Renal cortex interstitium (tissue), 15 donors: Measurements from ENCODE around the gene LARP4. TPM values are rescaled to one million over a fixed set of nuclear protein-coding genes. Genes with fewer than 3 reads are reported as not detected.
A peak's percentile ranks its signal among the peaks of the same experiment; 100 is the strongest.
"Not testable (repeated sequence)": the region's sequence is repeated elsewhere in the genome, so short reads cannot be mapped to it uniquely, and the experiment has no call there.

Source experiments
- DNase-seq, 11 donors: peaks; one replicate each; pipeline ENCODE4 v3.0.0-alpha.2; 2013; ENCODE audit warnings: low read depth in 9 of 11, low spot score in 4 of 11; ENCODE audit errors: extremely low read depth in 1 of 11
- long read RNA-seq, 16 experiments: transcript quantifications; one replicate each; lab custom pipeline, GENCODE V29; 2026
- polyA plus RNA-seq, 3 donors: library from polyadenylated mRNA; unstranded; fragments of 120-200 nt; gene quantifications; one replicate each; pipeline ENCODE4 v1.2.1, GENCODE V29; 2013; ENCODE audit not compliant: insufficient read length in 3 of 3

LARP4 gene
- polyA plus RNA-seq, result 10 to 100 TPM; 37.2 to 46.4 (median 45.4) TPM
- long read RNA-seq, donor 1, full-length matches to known transcripts, result 3 of 3 reads
- long read RNA-seq, donor 1, partial matches to known transcripts, result 0 of 3 reads
- long read RNA-seq, donor 1, other reads (novel, unspliced or antisense), result 0 of 3 reads
- long read RNA-seq, donor 2, full-length matches to known transcripts, result 2 of 2 reads
- long read RNA-seq, donor 2, partial matches to known transcripts, result 0 of 2 reads
- long read RNA-seq, donor 2, other reads (novel, unspliced or antisense), result 0 of 2 reads
- long read RNA-seq, donor 3, partial matches to known transcripts, result 0 of 1 reads
- long read RNA-seq, donor 3, other reads (novel, unspliced or antisense), result 0 of 1 reads
- long read RNA-seq, donor 4, full-length matches to known transcripts, result 3 of 12 reads
- long read RNA-seq, donor 4, partial matches to known transcripts, result 9 of 12 reads
- long read RNA-seq, donor 4, other reads (novel, unspliced or antisense), result 0 of 12 reads
- long read RNA-seq, donor 5, result 0 reads
- long read RNA-seq, donor 6, full-length matches to known transcripts, result 2 of 2 reads
- long read RNA-seq, donor 6, partial matches to known transcripts, result 0 of 2 reads
- long read RNA-seq, donor 6, other reads (novel, unspliced or antisense), result 0 of 2 reads
- long read RNA-seq, donor 7, full-length matches to known transcripts, result 2 of 2 reads
- long read RNA-seq, donor 7, partial matches to known transcripts, result 0 of 2 reads
- long read RNA-seq, donor 7, other reads (novel, unspliced or antisense), result 0 of 2 reads
- long read RNA-seq, donor 8, full-length matches to known transcripts, result 2 of 2 reads
- long read RNA-seq, donor 8, partial matches to known transcripts, result 0 of 2 reads
- long read RNA-seq, donor 8, other reads (novel, unspliced or antisense), result 0 of 2 reads
- long read RNA-seq, donor 9, partial matches to known transcripts, result 0 of 1 reads
- long read RNA-seq, donor 9, other reads (novel, unspliced or antisense), result 0 of 1 reads
- long read RNA-seq, donor 10, result 0 reads
- long read RNA-seq, donor 11, result 0 reads
- long read RNA-seq, donor 12, partial matches to known transcripts, result 6 of 6 reads
- long read RNA-seq, donor 12, other reads (novel, unspliced or antisense), result 0 of 6 reads
- long read RNA-seq, donor 13, result 0 reads
- long read RNA-seq, donor 14, partial matches to known transcripts, result 0 of 2 reads
- long read RNA-seq, donor 14, other reads (novel, unspliced or antisense), result 0 of 2 reads
- long read RNA-seq, donor 15, partial matches to known transcripts, result 0 of 1 reads
- long read RNA-seq, donor 15, other reads (novel, unspliced or antisense), result 0 of 1 reads
- long read RNA-seq, donor 16, partial matches to known transcripts, result 0 of 1 reads
- long read RNA-seq, donor 16, other reads (novel, unspliced or antisense), result 0 of 1 reads

DNA sequence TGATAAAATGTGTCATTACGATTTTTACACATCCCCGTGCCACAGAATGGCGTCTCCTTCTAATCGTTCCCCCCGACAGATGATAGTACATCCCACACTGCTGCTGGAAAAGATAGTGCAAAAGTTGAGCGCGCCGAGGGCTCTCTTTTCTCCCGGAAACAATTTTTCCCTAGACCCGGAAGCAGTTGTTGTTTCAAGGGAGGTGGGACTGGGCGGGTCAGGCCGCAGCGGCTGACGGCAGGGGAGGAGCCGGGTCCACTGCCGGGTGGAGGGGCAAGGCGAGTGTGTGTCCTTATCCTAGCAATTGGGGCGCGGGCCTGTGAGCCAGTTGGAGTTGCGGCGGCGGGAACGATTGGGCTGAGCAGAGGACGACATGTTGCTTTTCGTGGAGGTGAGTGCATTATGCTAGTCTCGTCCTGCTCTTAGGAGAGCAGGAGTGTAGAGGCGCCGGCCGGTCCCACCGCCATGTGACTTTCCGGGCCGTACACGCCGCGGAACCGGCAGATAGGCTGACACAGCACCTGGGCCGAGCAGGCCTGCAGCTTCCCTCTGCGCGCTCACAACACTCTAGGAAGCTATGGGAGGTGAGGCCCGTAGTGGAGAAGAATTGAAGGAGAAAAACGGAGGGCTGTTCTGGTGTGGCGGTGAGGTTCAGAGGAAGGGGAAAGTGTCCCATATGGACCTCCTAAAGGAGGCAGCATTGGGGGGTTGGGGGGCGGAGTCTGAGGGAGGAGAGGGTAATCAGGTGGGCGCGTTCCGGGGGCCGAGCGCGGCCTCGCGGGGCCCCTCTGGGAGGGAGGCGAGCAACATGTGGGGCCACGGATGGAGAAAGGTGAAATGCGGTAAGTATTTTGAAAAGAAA, at the start of gene LARP4:
LARP4 (plus strand) TSS at position 248 of the 862 bp plus-strand sequence; CDS start at position 374, 126 bp downstream.
- peak; percentile 89 to 96 (median 93) for DNase-seq

DNA sequence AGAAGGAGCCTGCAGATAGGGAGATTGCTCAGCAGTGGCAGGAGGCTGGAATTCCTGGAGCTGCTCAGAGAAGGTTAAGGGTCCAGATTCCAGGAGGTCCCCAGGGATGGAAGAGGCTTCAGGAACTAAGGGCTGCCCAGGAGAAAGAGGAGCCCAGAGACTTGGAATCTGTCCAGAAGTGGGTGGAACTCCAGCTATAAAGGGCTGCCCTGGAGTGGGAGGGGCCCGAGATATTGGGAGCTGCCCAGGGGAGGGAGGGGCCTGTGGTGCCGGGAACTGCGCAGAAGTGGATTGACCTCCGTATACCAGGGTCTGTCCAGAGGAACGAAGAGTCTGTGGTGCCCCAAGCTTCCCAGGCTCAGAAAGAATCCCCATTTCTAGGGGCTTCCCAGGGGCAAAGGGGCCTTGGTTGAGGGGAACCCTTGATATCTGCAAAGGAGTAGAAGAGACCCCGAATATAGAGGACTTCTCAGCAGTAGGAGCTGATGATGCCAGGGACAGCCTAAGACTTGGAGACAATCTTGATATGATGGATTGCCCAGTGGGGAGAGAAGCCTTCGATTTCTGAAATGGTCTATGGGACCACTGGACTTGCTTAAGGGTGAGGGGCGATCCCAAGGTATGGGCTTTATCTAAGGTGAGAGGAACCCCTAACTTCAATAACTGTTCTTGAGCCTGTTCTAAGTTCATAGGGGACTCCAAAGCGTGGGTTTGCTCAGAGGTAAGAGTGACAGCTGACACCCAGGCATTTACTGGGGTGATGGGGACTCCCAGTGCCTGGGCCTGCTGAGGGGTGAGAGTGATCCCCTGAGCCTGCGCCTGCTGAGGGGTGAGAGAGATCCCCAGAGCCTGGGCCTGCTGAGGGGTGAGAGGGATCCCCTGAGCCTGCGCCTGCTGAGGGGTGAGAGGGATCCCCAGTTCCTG, 49.3 kb upstream of the LARP4 start:
- no peak for DNase-seq

DNA sequence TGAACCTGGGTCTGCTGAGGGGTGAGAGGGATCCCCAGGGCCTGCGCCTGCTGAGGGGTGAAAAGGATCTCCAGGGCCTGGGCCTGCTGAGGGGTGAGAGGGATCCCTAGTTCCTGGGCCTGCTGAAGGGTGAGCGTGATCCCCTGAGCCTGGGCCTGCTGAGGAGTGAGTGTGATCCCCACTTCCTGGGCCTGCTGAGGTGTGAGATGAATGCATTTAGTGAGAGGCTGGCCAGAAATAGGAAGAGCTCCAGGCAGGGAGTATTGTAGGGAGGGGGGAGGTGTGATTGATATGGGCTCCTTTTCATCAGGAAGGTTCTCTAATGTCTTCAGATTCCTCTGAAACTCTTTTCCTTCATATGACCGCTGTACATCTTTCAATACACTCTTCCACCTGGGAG, 47.3 kb upstream of the LARP4 start:
- no peak for DNase-seq

DNA sequence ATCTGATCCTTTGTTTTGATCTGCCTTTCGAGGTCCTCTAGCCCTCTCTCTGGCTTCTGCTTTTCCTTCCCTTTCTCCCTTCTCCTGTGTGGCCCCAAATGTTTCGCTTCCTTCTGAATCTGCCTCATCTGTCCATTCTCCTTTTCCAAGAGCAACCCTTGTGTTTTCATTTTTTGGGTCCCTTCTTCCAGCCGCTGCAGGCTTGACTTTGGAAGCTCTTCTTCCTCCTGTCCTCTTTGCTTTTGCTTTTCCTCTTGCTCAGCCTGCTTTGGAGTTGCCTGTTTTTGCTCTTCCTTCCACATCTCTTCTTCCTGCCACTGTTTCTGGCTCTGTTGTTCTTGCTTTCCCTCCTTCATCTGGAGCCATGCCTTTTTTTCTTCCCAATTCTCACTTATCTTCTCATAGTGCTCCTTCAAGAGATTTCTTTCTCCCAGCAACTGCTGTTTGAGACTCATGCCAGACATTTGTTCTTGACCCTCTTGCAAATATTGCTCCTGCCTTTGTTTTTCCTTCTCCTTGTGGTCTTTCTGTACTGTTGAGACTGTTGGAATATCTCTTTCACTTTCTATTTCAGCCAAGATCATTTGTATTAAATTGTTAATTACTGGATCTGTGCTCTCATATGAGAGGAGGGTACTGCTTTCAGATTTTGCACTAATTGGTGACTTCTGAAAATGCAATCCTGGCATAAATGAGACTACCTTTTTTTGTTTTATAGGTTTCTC, 46.7 kb upstream of the LARP4 start:
- no peak for DNase-seq

DNA sequence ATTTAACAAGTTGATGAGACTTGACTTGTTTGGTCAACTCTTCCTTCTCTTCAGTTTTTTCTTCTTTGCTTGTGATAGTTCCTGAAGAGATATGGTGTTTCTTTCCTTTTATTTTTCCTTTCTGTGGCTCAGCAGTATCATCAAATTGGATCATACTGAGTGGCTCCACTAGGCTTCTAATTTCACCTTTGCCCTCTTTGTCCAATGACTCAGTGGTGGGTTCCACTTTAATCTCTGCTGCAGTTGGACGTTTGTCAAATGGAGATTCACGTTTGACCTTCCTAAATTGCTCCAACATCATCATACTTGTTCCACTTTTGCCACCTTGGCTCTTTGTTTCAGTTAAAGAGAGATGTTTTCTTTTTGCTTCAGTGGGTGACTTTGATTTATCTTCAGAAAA, 45.8 kb upstream of the LARP4 start:
- no peak for DNase-seq

DNA sequence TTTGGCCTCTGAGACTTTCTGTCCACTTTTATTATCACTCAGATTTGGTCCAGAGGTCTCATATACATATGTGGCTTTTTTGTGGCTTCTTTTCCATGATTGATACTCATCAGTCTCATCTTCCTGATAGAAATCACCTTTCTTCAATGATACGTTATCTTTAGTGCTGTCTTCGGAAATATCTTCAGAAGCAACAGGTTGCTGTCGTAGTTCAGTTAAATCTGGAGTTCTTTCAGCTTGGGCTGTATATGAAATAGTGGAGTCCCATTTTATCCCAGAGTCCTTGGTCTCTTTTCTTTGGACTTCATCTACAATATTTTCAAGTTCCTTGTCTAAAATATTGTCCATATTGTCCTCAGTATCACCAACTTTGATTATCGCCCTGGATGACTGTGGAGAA, 45.3 kb upstream of the LARP4 start:
- no peak for DNase-seq

DNA sequence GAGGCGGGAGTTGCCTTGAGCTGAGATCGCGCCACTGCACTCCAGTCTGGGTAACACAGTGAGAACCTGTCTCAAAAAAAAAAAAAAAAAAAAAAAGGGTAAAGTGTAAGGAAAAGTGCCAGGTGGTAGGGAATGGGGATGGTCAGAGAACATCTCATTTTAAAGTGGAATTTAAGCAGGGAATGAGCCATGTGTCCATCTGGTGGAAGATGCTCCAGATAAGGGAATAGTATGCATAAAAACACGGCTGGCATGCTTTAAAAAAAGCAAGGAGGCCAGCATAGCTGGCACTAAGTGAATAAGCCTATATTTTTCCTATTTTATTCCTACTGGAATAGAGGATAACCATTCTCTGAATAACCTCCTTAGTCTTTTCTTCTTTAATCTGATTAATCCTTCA, 38.0 kb upstream of the LARP4 start:
- DNase-seq, result no peak

DNA sequence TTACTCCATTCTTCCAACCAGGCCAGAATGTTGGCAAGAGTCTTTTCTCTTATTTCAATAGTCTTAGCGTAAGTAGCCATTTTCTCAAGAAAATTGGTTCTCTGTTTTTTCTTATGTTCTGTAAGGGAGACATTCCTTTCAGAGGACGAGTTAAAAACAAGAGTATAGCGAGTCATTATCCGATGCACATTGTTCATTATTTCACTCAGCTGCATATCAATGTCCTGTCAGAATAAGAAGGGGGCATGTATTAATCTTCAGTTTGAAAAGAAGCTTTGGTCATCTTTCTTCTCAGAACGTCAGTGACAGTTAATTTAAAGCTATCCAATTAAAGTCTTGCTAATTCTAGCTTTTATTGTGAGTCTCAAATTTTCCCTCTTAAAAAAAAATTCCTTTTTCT, 37.5 kb upstream of the LARP4 start:
- no peak for DNase-seq

DNA sequence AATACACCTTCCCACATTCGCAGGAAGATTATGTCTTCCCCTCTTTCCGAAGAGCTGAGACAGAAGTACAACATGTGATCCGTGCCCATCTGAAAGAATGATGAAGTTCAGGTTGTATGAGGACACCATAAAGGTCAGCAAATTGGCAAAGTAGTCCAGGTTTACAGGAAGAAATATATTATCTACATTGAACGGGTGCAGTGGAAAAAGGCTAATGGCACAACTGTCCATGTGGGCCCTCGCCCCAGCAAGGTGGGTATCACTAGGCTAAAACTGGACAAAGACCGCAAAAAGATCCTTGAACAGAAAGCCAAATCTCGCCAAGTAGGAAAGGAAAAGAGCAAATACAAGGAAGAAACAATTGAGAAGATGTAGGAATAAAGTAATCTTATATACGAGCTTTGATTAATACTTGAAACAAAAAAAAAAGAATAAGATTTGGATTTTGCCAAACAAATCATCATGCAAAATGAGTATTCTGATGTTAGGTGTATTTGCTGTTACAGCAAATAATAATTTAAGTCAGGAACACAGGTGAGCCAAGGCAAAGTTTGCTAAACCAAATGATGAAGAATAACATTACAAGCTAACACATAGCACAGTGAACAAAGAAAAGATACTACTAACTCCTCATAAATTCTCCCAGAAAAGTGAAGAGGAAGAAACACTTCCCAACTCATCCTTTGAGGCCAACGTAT, 34.8 kb upstream of the LARP4 start:
- no peak for DNase-seq

DNA sequence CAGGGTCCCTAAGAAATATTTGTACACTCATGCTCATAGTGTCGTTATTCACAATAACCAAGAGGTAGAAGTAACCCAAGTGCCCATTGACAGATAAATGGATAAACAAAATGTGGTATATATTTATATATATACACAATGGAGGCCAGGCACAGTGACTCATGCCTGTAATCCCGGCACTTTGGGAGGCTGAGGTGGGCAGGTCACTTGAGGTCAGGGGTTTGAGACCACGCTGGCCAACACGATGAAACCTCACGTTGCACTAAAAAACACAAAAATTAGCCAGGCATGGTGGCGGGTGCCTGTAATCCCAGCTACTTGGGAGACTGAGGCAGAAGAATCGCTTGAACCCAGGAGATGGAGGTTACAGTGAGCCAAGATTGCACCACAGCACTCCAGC, 30.0 kb upstream of the LARP4 start:
- not testable (repeated sequence) for DNase-seq

DNA sequence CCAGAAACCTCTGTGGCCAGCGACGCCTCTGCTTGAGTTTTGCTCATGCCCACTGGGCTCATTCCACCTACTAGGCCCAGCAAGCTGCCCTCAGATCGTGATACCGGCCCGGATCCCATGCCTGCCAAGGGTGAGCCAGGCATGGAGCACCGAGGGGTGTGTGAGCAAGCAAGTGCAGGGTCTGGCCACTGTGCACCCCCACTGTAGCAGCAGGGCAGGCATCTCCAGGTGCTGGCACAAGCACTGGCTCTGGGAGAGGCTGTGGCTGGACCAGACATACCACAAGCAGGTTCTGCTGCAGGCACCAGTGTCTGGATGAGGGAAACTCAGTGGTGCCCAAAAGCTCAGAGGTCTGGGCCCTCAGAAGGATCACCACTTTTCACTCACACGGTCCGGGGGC, 24.9 kb upstream of the LARP4 start:
- no peak for DNase-seq

DNA sequence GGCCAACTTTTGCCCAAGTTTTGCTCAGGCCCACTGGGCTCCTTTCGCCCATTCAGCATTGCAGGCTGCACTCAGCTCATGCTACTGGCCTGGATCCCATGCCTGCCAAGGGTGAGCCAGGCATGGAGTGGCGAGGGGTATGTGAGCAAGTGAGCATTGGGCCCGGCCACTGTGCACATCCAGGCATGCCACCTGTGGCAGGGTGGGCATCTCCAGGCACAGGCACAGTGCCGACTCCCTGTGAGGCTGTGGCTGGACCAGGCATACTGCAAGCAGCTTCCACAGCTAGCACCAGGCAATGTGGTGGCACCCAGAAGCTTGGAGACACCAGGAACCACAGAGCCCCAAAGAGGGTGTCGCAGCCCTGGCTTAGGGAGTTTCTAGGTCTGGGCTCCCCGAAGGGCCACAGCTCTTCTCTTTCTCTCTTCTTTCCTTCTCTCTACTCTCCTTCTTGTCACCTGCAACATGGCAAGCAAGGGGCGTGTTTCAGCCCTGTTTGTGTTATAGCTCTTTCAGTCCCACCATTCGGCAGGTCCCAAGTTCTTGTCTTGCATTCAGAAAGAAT, 19.8 kb upstream of the LARP4 start:
- no peak for DNase-seq

DNA sequence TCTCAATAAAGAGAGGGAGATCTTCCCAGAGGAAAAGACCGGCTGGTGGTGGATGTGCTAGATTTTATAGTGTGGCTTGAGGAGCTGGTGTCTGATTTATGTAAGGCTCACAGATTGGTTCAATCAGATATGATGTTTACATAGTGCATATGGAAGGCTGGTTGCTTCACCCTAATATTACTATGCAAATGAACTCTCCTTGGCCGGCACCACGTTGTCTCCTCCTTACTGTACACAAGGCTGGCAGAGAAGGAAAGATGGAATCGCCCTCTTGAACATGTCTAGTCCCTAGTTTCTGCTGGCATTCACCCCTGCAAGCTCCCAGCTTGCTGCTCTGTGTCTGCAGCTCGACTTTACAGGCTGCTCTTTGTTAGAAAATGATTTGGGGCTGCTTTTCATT, 13.2 kb upstream of the LARP4 start:
- DNase-seq, result peak in 2 of 11 donors; percentile 13 to 15

DNA sequence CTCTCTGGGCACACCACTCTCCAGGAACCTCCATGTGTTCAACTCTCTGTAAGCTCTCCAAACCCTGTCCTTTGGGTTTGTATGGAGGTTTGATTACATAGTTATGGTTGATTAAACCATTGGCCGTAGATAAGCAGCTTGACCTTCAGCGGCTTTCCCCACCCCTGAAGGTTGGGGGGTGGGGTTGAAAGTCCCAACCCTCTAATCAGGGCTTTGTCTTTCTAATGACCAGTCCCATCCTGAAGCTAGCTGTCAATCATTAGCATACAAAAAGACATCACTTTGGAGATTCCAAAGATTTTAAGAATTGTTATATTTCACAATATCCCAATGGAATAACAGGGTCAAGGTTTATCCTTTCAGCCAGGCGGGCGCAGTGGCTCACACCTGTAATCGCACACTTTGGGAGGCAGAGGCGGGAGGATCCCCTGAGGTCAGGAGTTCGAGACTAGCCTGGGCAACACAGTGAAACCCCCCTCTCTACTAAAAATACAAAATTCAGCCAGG, 12.7 kb upstream of the LARP4 start:
- DNase-seq, result no peak

DNA sequence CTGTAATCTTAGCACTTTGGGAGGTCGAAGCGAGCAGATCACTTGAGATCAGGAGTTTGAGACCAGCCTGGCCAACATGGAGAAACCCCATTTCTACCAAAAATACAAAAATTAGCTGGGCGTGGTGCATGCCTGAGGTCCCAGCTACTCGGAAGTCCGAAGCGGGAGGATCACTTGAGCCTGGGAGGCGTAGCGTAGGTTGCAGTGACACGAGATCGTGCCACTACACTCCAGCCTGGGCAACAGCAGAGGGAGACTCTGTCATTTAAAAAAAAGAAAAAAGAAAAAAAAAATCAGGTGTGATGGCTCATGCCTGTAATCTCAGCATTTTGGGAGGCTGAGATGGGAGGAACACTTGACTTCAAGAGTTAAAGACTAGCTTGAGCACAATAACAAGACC, 11.9 kb upstream of the LARP4 start:
- DNase-seq, result not testable (repeated sequence)
